ENCODE data around the gene GJC2. TPM values are rescaled to one million over a fixed set of nuclear protein-coding genes. Genes with fewer than 3 reads are reported as not detected.
A peak's percentile ranks its signal among the peaks of the same experiment; 100 is the strongest.

Gene GJC2
- total and polyA plus RNA-seq, 10 of the 15 experiments (the other 5 are each of a cell fraction or from before 2014, with no cell fraction given) = 0.04 to 0.44 (median 0.07) TPM; not detected in 4

DNA sequence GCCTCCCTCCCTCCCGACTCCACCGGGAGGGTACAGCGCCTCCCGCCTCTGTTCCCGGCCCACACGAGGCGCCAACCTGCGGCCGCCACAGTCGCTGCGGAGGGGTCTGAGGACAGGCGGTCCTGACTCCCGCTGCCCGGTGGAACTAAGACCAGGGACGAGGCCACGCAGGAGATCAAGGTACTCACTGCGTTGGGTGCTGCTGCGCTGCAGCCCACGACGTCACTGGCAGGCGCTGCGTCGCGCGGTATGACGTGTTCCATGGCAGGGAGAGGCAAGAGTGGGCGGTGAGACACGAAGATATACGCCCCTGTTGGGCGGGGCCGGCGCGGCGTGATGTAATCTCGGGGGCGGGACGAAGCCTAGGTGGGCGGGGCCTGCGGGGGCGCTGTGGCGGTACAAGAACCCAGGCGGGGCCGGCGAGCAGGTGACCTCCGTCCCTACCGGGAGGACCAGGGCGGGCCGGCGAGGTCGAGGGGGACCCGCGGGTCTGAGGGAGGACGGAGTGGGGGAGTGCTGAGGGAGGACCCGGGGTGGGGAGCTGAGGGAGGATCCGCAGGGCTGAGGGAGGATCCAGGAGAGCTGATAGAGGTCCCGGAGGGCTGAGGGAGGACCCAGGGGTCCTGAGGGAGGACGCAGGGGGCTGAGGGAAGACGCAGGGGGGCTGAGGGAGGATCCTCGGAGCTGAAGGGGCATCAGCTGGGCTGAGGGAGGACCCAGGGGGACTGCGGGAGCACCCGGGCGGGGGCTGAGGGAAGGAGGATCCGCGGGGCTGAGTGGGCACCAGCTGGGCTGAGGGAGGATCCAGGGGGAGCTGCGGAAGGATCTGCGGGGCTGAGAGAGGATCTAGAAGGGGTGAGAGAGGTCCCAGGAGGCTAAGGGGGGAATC is 40.4 kb upstream of the GJC2 start, which contains the start of gene MRPL55 (continued):
- TF ChIP-seq MYB (IDR thresholded peaks at IDR 0.05; ENCODE audit: borderline replicate concordance, low read depth, low read length) (no peak), CHD4 (IDR thresholded peaks at IDR 0.05) (no peak), YBX1 (IDR thresholded peaks at IDR 0.05) (no peak), PAX8 (IDR thresholded peaks at IDR 0.05) (no peak), IKZF2 (IDR thresholded peaks at IDR 0.05) (no peak; a peak in 1 of 4 replicates), NFYB (IDR thresholded peaks at IDR 0.05; ENCODE audit: insufficient read depth, low read depth, low read length) (no peak), BMI1 (IDR thresholded peaks at IDR 0.05; ENCODE audit: borderline replicate concordance) (no peak), PAX5 (IDR thresholded peaks at IDR 0.05; ENCODE audit: borderline replicate concordance, low read depth, low read length) (peak; percentile 20; the same call in 1 of the 2 replicates), RUNX3 (IDR thresholded peaks at IDR 0.05; ENCODE audit: low read length) (no peak), NR2C2 (IDR thresholded peaks at IDR 0.05; ENCODE audit: borderline replicate concordance, control insufficient read depth, insufficient read length, low read depth) (no peak), BRCA1 (IDR thresholded peaks at IDR 0.05; ENCODE audit: low read depth, low read length) (no peak), TCF3 (IDR thresholded peaks at IDR 0.05; ENCODE audit: borderline replicate concordance, insufficient read depth, low read depth, low read length) (0 out of 2 replicates have a peak, but pooled peaks have one; percentile 13), KAT2A (conservative IDR thresholded peaks at IDR 0.05; ENCODE audit: control insufficient read depth, low read depth, low read length) (no peak), CBFB (IDR thresholded peaks at IDR 0.05; ENCODE audit: low read depth) (no peak), MTA2 (IDR thresholded peaks at IDR 0.05; ENCODE audit: low read depth) (no peak), ESRRA (IDR thresholded peaks at IDR 0.05; ENCODE audit: low read length) (no peak), SMAD1 (IDR thresholded peaks at IDR 0.05; ENCODE audit: low read depth, partially characterized antibody) (no peak), RFX5 (IDR thresholded peaks at IDR 0.05; ENCODE audit: low read depth, low read length) (peak; percentile 66; the same call in 1 of the 2 replicates), MEF2B (IDR thresholded peaks at IDR 0.05; ENCODE audit: partially characterized antibody, poor library complexity, severe bottlenecking) (no peak)
- TF ChIP-seq, protein P1, sequence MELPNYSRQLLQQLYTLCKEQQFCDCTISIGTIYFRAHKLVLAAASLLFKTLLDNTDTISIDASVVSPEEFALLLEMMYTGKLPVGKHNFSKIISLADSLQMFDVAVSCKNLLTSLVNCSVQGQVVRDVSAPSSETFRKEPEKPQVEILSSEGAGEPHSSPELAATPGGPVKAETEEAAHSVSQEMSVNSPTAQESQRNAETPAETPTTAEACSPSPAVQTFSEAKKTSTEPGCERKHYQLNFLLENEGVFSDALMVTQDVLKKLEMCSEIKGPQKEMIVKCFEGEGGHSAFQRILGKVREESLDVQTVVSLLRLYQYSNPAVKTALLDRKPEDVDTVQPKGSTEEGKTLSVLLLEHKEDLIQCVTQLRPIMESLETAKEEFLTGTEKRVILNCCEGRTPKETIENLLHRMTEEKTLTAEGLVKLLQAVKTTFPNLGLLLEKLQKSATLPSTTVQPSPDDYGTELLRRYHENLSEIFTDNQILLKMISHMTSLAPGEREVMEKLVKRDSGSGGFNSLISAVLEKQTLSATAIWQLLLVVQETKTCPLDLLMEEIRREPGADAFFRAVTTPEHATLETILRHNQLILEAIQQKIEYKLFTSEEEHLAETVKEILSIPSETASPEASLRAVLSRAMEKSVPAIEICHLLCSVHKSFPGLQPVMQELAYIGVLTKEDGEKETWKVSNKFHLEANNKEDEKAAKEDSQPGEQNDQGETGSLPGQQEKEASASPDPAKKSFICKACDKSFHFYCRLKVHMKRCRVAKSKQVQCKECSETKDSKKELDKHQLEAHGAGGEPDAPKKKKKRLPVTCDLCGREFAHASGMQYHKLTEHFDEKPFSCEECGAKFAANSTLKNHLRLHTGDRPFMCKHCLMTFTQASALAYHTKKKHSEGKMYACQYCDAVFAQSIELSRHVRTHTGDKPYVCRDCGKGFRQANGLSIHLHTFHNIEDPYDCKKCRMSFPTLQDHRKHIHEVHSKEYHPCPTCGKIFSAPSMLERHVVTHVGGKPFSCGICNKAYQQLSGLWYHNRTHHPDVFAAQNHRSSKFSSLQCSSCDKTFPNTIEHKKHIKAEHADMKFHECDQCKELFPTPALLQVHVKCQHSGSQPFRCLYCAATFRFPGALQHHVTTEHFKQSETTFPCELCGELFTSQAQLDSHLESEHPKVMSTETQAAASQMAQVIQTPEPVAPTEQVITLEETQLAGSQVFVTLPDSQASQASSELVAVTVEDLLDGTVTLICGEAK (IDR thresholded peaks at IDR 0.05; ENCODE audit: borderline replicate concordance) = peak; percentile 27; the same call in 1 of the 2 replicates
- TF ChIP-seq, protein P2, sequence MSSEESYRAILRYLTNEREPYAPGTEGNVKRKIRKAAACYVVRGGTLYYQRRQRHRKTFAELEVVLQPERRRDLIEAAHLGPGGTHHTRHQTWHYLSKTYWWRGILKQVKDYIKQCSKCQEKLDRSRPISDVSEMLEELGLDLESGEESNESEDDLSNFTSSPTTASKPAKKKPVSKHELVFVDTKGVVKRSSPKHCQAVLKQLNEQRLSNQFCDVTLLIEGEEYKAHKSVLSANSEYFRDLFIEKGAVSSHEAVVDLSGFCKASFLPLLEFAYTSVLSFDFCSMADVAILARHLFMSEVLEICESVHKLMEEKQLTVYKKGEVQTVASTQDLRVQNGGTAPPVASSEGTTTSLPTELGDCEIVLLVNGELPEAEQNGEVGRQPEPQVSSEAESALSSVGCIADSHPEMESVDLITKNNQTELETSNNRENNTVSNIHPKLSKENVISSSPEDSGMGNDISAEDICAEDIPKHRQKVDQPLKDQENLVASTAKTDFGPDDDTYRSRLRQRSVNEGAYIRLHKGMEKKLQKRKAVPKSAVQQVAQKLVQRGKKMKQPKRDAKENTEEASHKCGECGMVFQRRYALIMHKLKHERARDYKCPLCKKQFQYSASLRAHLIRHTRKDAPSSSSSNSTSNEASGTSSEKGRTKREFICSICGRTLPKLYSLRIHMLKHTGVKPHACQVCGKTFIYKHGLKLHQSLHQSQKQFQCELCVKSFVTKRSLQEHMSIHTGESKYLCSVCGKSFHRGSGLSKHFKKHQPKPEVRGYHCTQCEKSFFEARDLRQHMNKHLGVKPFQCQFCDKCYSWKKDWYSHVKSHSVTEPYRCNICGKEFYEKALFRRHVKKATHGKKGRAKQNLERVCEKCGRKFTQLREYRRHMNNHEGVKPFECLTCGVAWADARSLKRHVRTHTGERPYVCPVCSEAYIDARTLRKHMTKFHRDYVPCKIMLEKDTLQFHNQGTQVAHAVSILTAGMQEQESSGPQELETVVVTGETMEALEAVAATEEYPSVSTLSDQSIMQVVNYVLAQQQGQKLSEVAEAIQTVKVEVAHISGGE (CRISPR knock-in tag; IDR thresholded peaks at IDR 0.05) = no peak
- TF ChIP-seq, protein P3, sequence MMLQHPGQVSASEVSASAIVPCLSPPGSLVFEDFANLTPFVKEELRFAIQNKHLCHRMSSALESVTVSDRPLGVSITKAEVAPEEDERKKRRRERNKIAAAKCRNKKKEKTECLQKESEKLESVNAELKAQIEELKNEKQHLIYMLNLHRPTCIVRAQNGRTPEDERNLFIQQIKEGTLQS (IDR thresholded peaks at IDR 0.05; ENCODE audit: borderline replicate concordance, extremely low read depth, low read depth, low read length) = peak; percentile 92
